Left renal pelvis (tissue), 4 donors: ENCODE measurements around the gene SPDYE2. TPM values are rescaled to one million over a fixed set of nuclear protein-coding genes. Genes with fewer than 3 reads are reported as not detected.
"Not testable (repeated sequence)": the region's sequence is repeated elsewhere in the genome, so short reads cannot be mapped to it uniquely, and the experiment has no call there.

ENCODE experiments used
- DNase-seq, 4 donors: peaks; one replicate each; pipeline ENCODE4 v3.0.0-alpha.2; 2013; ENCODE audit warnings: low read depth in 4 of 4, low spot score in 3 of 4
- polyA plus RNA-seq, 4 donors: library from polyadenylated mRNA; unstranded; fragments of 120-200 nt; gene quantifications; one replicate each; pipeline ENCODE4 v1.2.1, GENCODE V29; 2013; ENCODE audit not compliant: insufficient read length in 4 of 4

SPDYE2 gene
- polyA plus RNA-seq, 4 donors: 2.4 to 10.7 (median 4.6) TPM

- DNase-seq: not testable (repeated sequence)
Observed at GRCh38 chr7:102596036-102596435, 45.0 kb downstream of the SPDYE2 start.

GRCh38 chr7:102599699-102600098, 48.7 kb downstream of the SPDYE2 start:
- not testable (repeated sequence) for DNase-seq

- not testable (repeated sequence) for DNase-seq
Observed at GRCh38 chr7:102602317-102602716, 51.3 kb downstream of the SPDYE2 start.

GRCh38 chr7:102604431-102605145, 53.6 kb downstream of the SPDYE2 start:
- not testable (repeated sequence) for DNase-seq

- DNase-seq: not testable (repeated sequence)
Observed at GRCh38 chr7:102606848-102607247, 55.8 kb downstream of the SPDYE2 start.

- not testable (repeated sequence) for DNase-seq
Observed at GRCh38 chr7:102609734-102610133, 58.7 kb downstream of the SPDYE2 start.

GRCh38 chr7:102610441-102610840, 59.4 kb downstream of the SPDYE2 start:
- DNase-seq: not testable (repeated sequence)

- not testable (repeated sequence) for DNase-seq
Observed at GRCh38 chr7:102611013-102611674, 60.1 kb downstream of the SPDYE2 start.

GRCh38 chr7:102611675-102612325, 60.8 kb downstream of the SPDYE2 start:
- DNase-seq: peak in 1 of 4 donors; percentile 2

Other genes starting within 250 kb of the SPDYE2 start
- gene SPDYE6, start 194.8 kb upstream of the SPDYE2 start, polyA plus RNA-seq: 1 to 10 TPM in 2 of 4 donors, under 1 TPM in 1, not detected in 1; 0.16 to 2.4 (median 2.0) TPM
- 10 to 100 TPM; 28.0 to 46.0 (median 33.4) TPM for gene PRKRIP1, start 154.9 kb upstream of the SPDYE2 start, polyA plus RNA-seq
- gene ORAI2, start 117.7 kb upstream of the SPDYE2 start, polyA plus RNA-seq: 10 to 100 TPM; 15.4 to 22.8 (median 17.8) TPM
- 10 to 100 TPM in 2 of 4 donors, 1 to 10 TPM in 2; 9.0 to 19.4 (median 10.0) TPM for gene ALKBH4, start 86.4 kb upstream of the SPDYE2 start, polyA plus RNA-seq
- gene LRWD1, start 86.2 kb upstream of the SPDYE2 start, polyA plus RNA-seq: 10 to 100 TPM; 15.3 to 24.2 (median 16.4) TPM
- gene POLR2J, start 72.3 kb upstream of the SPDYE2 start, polyA plus RNA-seq: 10 to 100 TPM; 22.3 to 38.4 (median 28.0) TPM
- 10 to 100 TPM in 2 of 4 donors, 1 to 10 TPM in 2; 7.3 to 18.3 (median 8.9) TPM for gene RASA4B, start 33.4 kb upstream of the SPDYE2 start, polyA plus RNA-seq
- 10 to 100 TPM in 2 of 4 donors, 1 to 10 TPM in 2; 3.0 to 23.0 (median 7.8) TPM for gene UPK3BL2, start 7.5 kb upstream of the SPDYE2 start, polyA plus RNA-seq
- 100 to 1,000 TPM in 1 of 4 donors, 10 to 100 TPM in 3; 54.2 to 106 (median 76.6) TPM for gene POLR2J3, start 21.4 kb downstream of the SPDYE2 start, polyA plus RNA-seq
- 10 to 100 TPM; 27.8 to 48.7 (median 32.8) TPM for gene RASA4, start 65.5 kb downstream of the SPDYE2 start, polyA plus RNA-seq
- gene UPK3BL1, start 91.6 kb downstream of the SPDYE2 start, polyA plus RNA-seq: 10 to 100 TPM in 2 of 4 donors, 1 to 10 TPM in 2; 4.8 to 20.2 (median 12.0) TPM
- gene SPDYE2B, start 99.1 kb downstream of the SPDYE2 start, polyA plus RNA-seq: 1 to 10 TPM in 1 of 4 donors, under 1 TPM in 3; 0.31 to 1.6 (median 0.56) TPM
- 1 to 10 TPM in 2 of 4 donors, under 1 TPM in 2; 0.73 to 2.6 (median 1.1) TPM for gene POLR2J2, start 120.4 kb downstream of the SPDYE2 start, polyA plus RNA-seq
- gene FAM185A, start 197.8 kb downstream of the SPDYE2 start, polyA plus RNA-seq: 10 to 100 TPM in 3 of 4 donors, 1 to 10 TPM in 1; 7.8 to 12.9 (median 11.1) TPM